RWPE2 (cell line): ENCODE measurements around the gene LDLRAD2.
"Not testable (repeated sequence)": the region's sequence is repeated elsewhere in the genome, so short reads cannot be mapped to it uniquely, and the experiment has no call there.

ENCODE experiments used
- ATAC-seq: fragments of 200-7000 bp; cut with Tn5 transposase; 3 replicates; pipeline ENCODE4 v1.9.1; 2021; ENCODE audit warnings: low read depth
- DNase-seq: peaks from one replicate; pipeline ENCODE4 v3.0.0-alpha.2; 2020; ENCODE audit warnings: low spot score
- H3K27ac ChIP-seq: fragments of 450-650 bp; 2 replicates; pipeline ENCODE4 v1.5.1; 2017; ENCODE audit warnings: mild to moderate bottlenecking; ENCODE audit not compliant: poor library complexity, severe bottlenecking
- H3K27me3 ChIP-seq: fragments of 250-450 bp; sonication (Bioruptor Pico); 2 replicates; pipeline ENCODE4 v1.5.1; 2021; ENCODE audit warnings: mild to moderate bottlenecking, moderate library complexity; ENCODE audit not compliant: insufficient read depth, poor library complexity, severe bottlenecking
- H3K36me3 ChIP-seq: fragments of 250-450 bp; sonication (Bioruptor Pico); 2 replicates; pipeline ENCODE4 v1.5.1; 2020; ENCODE audit warnings: low read depth, mild to moderate bottlenecking, moderate library complexity
- H3K4me1 ChIP-seq: fragments of 250-450 bp; sonication (Bioruptor Pico); 2 replicates; pipeline ENCODE4 v1.5.1; 2021; ENCODE audit warnings: mild to moderate bottlenecking, moderate library complexity; ENCODE audit not compliant: insufficient read depth, poor library complexity, severe bottlenecking
- H3K4me3 ChIP-seq: fragments of 250-450 bp; sonication (Bioruptor Pico); 2 replicates; pipeline ENCODE4 v1.5.1; 2021; ENCODE audit warnings: mild to moderate bottlenecking, moderate library complexity; ENCODE audit not compliant: severe bottlenecking
- H3K9me3 ChIP-seq: fragments of 250-450 bp; sonication (Bioruptor Pico); 2 replicates; pipeline ENCODE4 v1.5.1; 2021; ENCODE audit warnings: mild to moderate bottlenecking, moderate library complexity; ENCODE audit not compliant: severe bottlenecking
- TF ChIP-seq, protein P1 (sequence below): fragments of 450-650 bp; IDR thresholded peaks from one replicate; pipeline ENCODE4 v1.5.1; 2017; ENCODE audit warnings: mild to moderate bottlenecking, moderate library complexity; ENCODE audit not compliant: poor library complexity, severe bottlenecking

The LDLRAD2 gene

DNA sequence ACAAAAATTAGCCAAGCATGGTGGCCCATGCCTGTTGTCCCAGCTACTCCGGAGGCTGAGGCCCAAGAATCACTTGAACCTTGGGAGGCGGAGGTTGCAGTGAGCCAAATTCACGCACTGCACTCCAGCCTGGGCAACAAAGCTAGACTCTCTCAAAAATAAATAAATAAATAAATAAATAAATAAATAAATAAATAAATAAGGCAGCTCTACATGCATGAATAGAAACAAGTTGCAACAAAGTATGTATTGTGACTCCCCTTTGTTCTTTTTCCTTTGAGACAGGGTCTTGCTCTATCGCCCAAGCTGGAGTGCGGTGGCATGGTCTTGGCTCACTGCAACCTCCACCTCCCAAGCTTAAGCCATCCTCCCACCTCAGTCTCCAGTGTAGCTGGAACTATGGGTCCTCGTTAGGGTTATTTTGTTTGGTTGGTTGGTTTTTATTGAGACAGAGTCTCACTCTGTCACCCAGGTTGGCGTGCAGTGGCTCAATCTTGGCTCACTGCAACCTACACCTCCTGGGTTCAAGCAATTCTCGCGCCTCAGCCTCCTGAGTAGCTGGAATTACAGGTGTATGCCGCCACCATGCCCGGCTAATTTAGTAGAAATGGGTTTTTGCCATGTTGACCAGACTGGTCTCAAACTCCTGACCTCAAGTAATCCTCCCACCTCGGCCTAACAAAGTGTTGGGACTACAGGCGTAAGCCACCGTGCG is 37.1 kb upstream of the LDLRAD2 start:
- no peaks in the 10 kb centered on the region for H3K27me3 ChIP-seq
- H3K9me3 ChIP-seq: no peaks in the 10 kb centered on the region
- H3K36me3 ChIP-seq: peaks cover 9% of the 10 kb centered on the region; the same call in 1 of the 2 replicates
- TF ChIP-seq, protein P1, sequence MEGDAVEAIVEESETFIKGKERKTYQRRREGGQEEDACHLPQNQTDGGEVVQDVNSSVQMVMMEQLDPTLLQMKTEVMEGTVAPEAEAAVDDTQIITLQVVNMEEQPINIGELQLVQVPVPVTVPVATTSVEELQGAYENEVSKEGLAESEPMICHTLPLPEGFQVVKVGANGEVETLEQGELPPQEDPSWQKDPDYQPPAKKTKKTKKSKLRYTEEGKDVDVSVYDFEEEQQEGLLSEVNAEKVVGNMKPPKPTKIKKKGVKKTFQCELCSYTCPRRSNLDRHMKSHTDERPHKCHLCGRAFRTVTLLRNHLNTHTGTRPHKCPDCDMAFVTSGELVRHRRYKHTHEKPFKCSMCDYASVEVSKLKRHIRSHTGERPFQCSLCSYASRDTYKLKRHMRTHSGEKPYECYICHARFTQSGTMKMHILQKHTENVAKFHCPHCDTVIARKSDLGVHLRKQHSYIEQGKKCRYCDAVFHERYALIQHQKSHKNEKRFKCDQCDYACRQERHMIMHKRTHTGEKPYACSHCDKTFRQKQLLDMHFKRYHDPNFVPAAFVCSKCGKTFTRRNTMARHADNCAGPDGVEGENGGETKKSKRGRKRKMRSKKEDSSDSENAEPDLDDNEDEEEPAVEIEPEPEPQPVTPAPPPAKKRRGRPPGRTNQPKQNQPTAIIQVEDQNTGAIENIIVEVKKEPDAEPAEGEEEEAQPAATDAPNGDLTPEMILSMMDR: no peak
- H3K4me3 ChIP-seq: no peak overlapping the region
- no peak overlapping the region for H3K27ac ChIP-seq
- DNase-seq: no peak
- peaks cover 3% of the 10 kb centered on the region for H3K4me1 ChIP-seq
- no peak for ATAC-seq

DNA sequence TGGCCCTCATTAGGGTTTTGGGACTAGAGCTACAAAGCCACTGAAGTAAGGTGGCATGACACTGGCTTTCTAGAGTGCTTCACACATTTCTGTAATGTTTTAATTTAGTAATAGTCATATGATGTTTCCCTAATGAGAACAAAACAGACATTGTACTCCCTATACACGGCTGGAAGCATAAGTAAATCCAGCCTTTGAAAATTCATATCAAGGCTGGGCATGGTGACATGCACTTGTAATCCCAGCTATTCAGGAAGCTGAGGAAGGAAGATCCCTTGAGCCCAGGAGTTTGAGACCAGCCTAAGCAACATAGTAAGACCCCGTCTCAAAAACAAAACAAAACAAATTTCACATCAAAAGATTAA is 36.5 kb upstream of the LDLRAD2 start:
- Histone ChIP-seq H3K36me3 (peaks cover 11% of the 10 kb centered on the region), H3K9me3 (no peaks in the 10 kb centered on the region), H3K4me1 (peaks cover 8% of the 10 kb centered on the region), H3K27ac (peak overlapping the region; percentile 6), H3K27me3 (no peaks in the 10 kb centered on the region), H3K4me3 (no peak overlapping the region)
- DNase-seq: no peak
- TF ChIP-seq, protein P1: no peak
- ATAC-seq: no peak

DNA sequence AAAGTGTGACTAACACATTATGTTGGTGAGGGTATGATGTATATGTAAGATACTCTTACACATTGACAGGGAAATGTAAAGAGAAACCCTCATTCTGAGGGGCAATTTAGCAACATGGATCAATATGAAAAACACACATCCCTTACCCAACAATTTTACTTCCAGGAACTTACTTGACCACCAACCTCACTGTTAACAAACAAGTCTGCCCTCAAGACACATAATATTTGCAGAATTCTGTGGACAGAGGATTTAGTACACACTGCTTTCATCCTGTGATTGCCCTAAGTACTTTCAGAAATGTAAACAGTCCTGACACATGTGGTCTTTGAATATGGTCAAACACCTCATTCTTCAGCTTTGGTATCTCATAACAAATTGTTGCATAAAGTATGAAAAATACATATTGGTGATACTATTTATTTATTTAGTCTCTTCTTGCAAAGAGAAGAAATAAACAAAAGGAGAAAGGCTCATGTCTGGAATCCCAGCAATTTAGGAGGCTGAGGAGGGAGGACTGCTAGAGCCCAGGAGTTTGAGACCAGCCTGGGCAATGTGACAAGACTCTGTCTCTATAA is 36.0 kb upstream of the LDLRAD2 start:
- DNase-seq: no peak
- TF ChIP-seq, protein P1: no peak
- no peaks in the 10 kb centered on the region for H3K9me3 ChIP-seq
- H3K36me3 ChIP-seq: peaks cover 11% of the 10 kb centered on the region
- H3K27me3 ChIP-seq: no peaks in the 10 kb centered on the region
- H3K27ac ChIP-seq: peak overlapping the region; percentile 6
- no peak overlapping the region for H3K4me3 ChIP-seq
- ATAC-seq: 0 out of 3 replicates have a peak, but pooled peaks have one; percentile 17
- peaks cover 8% of the 10 kb centered on the region for H3K4me1 ChIP-seq

DNA sequence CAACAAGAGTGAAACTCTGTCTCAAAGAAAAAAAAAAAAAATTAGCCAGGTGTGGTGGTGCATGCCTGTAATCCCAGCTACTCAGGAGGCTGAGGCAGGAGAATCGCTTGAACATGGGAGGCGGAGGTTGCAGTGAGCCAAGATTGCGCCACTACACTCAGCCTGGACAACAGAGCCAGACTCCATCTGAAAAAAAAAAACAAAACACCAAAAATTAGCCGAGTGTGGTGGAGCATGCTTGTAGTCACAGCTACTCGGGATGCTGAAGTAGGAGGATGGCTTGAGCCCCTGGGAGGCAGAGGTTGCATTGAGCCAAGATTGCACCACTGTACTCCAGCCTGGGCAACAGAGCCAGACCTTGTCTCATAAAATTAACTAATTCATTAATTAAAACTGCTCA is 35.1 kb upstream of the LDLRAD2 start:
- ATAC-seq: not testable (repeated sequence)

DNA sequence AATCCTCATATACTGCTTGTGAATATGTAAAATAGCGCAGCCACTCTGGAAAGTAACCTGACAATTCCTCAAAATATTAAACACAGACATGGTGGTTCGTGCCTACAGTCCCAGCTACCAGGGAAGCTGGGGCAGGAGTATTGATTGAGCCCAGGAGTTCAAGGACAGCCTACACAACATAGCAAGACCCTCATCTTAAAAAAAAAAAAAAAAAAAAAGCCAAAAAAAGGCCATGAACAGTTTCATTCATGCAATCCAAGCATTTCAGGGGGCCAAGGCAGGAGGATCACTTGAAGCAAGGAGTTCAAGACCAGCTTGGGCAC is 33.7 kb upstream of the LDLRAD2 start:
- H3K27me3 ChIP-seq: no peaks in the 10 kb centered on the region
- no peak overlapping the region for H3K4me3 ChIP-seq
- H3K9me3 ChIP-seq: no peaks in the 10 kb centered on the region
- H3K27ac ChIP-seq: no peak overlapping the region
- H3K36me3 ChIP-seq: peaks cover 11% of the 10 kb centered on the region
- H3K4me1 ChIP-seq: peaks cover 8% of the 10 kb centered on the region
- ATAC-seq (no peak), DNase-seq (no peak)
- TF ChIP-seq, protein P1: no peak

More for the DNA sequence above, 35.1 kb upstream of the LDLRAD2 start:
- not testable (repeated sequence) for DNase-seq, H3K9me3 ChIP-seq, H3K27ac ChIP-seq, H3K4me3 ChIP-seq, H3K4me1 ChIP-seq, H3K27me3 ChIP-seq
- H3K36me3 ChIP-seq: peaks cover 11% of the 10 kb centered on the region
